Spinal cord (tissue), 10 donors: ENCODE data around the gene GALNT9. TPM values are rescaled to one million over a fixed set of nuclear protein-coding genes. Genes with fewer than 3 reads are reported as not detected.
"Not testable (repeated sequence)": the region's sequence is repeated elsewhere in the genome, so short reads cannot be mapped to it uniquely, and the experiment has no call there.

Experiments
- DNase-seq, 6 donors: peaks; one replicate each; pipeline versions ENCODE4 v3.0.0 to v3.0.0-alpha.2; 2013 to 2015; ENCODE audit warnings: low spot score in 6 of 6, low read depth in 4 of 6
- H3K27ac ChIP-seq: one replicate; pipeline ENCODE4 v1.5.1; 2013; ENCODE audit warnings: low read depth, low read length, control low read depth
- H3K27me3 ChIP-seq: one replicate; pipeline ENCODE4 v1.6.1; 2013; ENCODE audit warnings: low read length; ENCODE audit not compliant: control insufficient read depth, insufficient read depth
- H3K36me3 ChIP-seq: one replicate; pipeline ENCODE4 v1.6.1; 2013; ENCODE audit warnings: low read length; ENCODE audit not compliant: control insufficient read depth, insufficient read depth
- H3K4me1 ChIP-seq: one replicate; pipeline ENCODE4 v1.6.1; 2013; ENCODE audit warnings: low read length; ENCODE audit not compliant: control insufficient read depth, insufficient read depth
- H3K4me3 ChIP-seq: one replicate; pipeline ENCODE4 v1.5.1; 2013; ENCODE audit warnings: low read depth, low read length, control low read depth
- H3K9me3 ChIP-seq: one replicate; pipeline ENCODE4 v1.6.1; 2013; ENCODE audit warnings: low read length; ENCODE audit not compliant: control insufficient read depth, insufficient read depth
- WGBS: methylation state at CpG from one replicate; pipeline ENCODE4 v1.1.5; 2013; ENCODE audit warnings: missing lambda C conversion rate; ENCODE audit not compliant: insufficient coverage; 5-methylcytosine and 5-hydroxymethylcytosine counted together
- polyA plus RNA-seq, 2 donors: library from polyadenylated mRNA; unstranded; fragments of 120-200 nt; gene quantifications; one replicate each; pipeline ENCODE4 v1.2.1, GENCODE V29; 2013; ENCODE audit not compliant: insufficient read length in 2 of 2
- total RNA-seq, 2 donors: library from RNA; depleted of rRNA in 1 of 2; stranded (reverse); fragments of 120-200 nt in 1 of 2; fragments of >200 nt in 1 of 2; gene quantifications; one replicate each; pipeline versions ENCODE4 v1.2.3 to v1.2.4, GENCODE V29; 2013 to 2014
- donor health status: healthy.

GALNT9 gene
- total and polyA plus RNA-seq, 4 donors: 9.5 to 36.0 (median 27.1) TPM

DNA sequence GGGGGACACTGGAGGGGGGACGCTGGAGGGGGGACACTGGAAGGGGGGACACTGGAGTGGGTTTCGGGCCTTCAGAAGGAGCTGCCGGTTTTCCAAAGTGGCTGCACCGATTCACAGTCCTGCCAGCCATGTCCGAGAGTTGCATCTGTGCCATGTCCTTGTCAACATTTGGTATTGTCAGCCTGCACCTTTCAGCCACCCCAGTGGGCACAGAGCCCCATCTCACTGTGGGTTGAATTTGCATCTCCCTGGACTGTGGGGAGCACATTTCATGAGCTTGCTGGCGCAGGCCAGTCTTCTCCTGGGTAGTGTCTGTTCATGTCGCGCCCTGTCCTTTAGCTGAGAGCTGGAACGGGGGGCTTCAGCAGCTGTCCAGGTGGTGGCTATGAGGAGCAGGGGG lies 72.7 kb downstream of the GALNT9 start:
- DNase-seq: no peak

DNA sequence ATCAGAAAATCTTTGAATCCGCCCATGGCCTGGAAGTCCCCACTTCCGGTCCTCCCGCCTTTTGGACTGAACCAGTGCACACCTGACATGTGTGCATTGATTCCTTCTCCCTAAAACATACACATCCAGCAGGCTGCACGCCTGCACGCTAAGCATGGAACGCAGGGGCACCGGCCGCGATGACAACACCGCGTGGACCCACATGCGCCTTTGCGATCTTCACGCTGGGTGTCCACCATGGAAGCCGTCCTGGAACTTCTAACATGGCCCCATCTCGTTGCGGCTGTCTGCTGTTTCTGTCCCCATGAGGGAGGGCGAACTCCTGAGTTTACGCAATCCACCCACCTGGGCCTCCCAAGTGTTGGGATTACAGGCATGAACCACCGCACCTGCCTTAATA lies 73.7 kb downstream of the GALNT9 start:
- Histone ChIP-seq H3K36me3 (peaks cover 46% of the 10 kb centered on the region), H3K9me3 (no peaks in the 10 kb centered on the region), H3K4me1 (peaks cover 5% of the 10 kb centered on the region), H3K27me3 (no peaks in the 10 kb centered on the region), H3K27ac (no peak overlapping the region), H3K4me3 (no peak overlapping the region)
- DNase-seq: no peak
- 86% methylated on average over 18 of the region's 20 CpGs for WGBS

More for the DNA sequence above, 72.7 kb downstream of the GALNT9 start:
- Histone ChIP-seq H3K36me3 (peaks cover 52% of the 10 kb centered on the region), H3K9me3 (no peaks in the 10 kb centered on the region), H3K27ac (no peak overlapping the region), H3K27me3 (no peaks in the 10 kb centered on the region), H3K4me3 (no peak overlapping the region), H3K4me1 (peaks cover 5% of the 10 kb centered on the region)
- 80% methylated on average over 9 of the region's 9 CpGs for WGBS

DNA sequence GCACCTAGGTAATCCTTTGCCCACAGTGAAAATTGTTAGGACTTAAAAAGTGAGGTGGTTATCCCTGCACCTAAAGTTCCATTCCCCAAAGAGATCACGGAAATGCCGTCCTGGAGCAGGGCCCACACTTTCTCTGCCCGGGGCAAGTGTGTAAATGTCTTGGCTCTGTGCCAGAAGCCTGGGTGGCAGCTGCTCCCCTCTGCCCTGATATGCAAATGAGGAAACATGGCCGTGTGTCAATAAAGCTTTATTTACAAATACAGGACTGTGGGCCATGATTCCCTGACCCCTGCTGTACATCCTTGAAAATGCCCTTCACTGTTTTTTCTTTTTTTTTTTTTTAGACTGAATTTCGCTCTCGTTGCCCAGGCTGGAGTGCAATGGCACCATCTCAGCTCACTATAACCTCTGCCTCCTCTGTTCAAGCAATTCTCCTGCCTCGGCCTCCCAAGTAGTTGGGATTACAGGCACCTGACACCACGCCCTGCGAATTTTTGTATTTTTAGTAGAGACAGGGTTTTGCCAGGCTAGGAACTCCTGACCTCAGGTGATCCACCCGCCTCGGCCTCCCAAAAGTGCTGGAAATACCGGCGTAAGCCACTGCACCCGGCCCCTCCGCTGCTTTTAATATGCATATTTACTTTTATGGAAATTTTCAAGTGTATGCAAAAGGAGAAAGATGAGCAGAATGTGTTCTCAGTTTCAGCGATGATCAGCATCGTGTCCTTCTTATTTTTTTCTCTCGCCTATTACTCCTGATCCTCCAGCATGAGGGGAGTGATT lies 75.5 kb downstream of the GALNT9 start:
- DNase-seq: no peak
- H3K9me3 ChIP-seq: no peaks in the 10 kb centered on the region
- peaks cover 11% of the 10 kb centered on the region for H3K4me1 ChIP-seq
- no peak overlapping the region for H3K27ac ChIP-seq
- H3K27me3 ChIP-seq: no peaks in the 10 kb centered on the region
- H3K4me3 ChIP-seq: no peak overlapping the region
- WGBS: 72% methylated on average over 7 of the region's 18 CpGs
- H3K36me3 ChIP-seq: peaks cover 37% of the 10 kb centered on the region

DNA sequence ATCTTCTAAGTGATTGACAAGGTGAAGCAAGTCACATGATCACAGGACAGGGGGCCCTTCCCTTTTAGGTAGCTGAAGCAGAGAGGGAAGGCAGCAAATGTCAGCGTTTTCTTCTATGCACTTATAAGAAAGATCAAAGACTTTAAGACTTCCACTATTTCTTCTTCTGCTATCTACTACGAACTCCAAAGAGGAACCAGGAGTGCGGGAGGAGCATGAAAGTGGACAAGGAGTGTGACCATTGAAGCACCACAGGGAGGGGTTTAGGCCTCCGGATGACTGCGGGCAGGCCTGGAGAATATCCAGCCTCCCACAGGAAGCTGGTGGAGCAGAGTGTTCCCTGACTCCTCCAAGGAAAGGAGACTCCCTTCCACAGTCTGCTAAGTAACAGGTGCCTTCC lies 76.4 kb downstream of the GALNT9 start:
- H3K9me3 ChIP-seq, H3K27ac ChIP-seq, H3K27me3 ChIP-seq, H3K4me3 ChIP-seq, H3K4me1 ChIP-seq, DNase-seq: not testable (repeated sequence)
- peaks cover 29% of the 10 kb centered on the region for H3K36me3 ChIP-seq
- no CpG with 5 or more reads among the region's 5 CpGs for WGBS

DNA sequence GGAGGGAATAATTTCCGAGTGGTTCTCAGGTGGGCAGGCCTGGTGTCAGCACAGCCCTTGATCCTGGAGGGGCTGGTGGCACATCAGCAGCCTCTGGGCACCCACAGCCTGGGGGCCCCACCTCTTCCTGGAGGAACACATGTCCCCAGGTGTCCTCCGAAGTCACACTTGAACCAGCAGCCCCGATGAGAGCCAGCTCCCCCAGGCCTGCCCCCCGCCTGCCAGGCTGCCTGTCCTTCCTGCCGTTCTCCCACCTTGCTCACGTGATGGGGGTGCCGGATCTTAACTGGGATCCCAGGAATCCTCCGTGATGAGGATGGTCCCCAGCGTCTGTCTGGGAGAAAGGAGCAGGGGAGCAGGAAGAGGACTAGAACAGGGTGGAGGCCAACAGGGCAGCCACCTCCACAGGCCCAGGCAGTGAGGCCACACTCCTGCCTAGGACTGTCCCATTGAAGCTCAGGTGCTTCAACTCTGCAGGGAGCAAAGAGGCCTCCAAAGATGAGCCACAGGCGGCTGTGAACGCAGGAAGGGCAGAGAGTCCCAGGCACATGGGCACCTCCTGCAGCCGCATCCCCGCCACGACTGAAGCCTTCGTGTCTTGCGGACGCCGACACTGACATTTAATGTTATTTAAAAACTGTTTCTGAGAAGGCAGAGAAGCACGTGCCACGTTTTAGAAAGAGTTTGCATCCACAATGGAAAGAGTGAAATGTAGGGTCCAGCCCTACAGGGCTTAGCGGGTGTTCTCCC lies 77.5 kb downstream of the GALNT9 start:
- H3K27ac ChIP-seq: no peak overlapping the region
- no peaks in the 10 kb centered on the region for H3K27me3 ChIP-seq
- H3K4me3 ChIP-seq: no peak overlapping the region
- H3K36me3 ChIP-seq: peaks cover 27% of the 10 kb centered on the region
- 87% methylated on average over 21 of the region's 21 CpGs for WGBS
- no peak for DNase-seq
- no peaks in the 10 kb centered on the region for H3K9me3 ChIP-seq
- H3K4me1 ChIP-seq: peaks cover 6% of the 10 kb centered on the region

DNA sequence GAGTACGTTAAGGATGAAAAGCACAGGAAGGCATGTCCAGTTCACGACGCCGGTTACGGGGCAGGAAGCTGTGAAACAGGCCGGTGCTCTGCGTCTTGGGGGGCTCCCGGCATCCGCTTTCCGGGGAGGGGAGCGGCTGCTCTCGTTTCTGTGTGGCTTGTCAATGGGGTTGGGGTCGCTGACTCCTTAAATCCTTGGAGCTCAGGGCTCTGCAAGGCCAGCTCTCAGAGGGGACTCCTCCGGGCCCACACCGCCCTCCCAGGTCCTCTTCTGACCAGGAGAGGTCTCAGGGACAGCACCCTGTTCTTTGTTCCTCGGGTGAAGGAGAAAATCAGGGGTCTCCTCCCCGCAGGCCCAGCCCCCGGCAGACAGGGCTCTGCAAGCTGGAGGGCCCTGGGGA lies 78.1 kb downstream of the GALNT9 start:
- H3K27me3 ChIP-seq: no peaks in the 10 kb centered on the region
- no peak for DNase-seq
- peaks cover 6% of the 10 kb centered on the region for H3K4me1 ChIP-seq
- no peak overlapping the region for H3K4me3 ChIP-seq
- no peaks in the 10 kb centered on the region for H3K9me3 ChIP-seq
- no peak overlapping the region for H3K27ac ChIP-seq
- WGBS: 80% methylated on average over 18 of the region's 18 CpGs
- peaks cover 24% of the 10 kb centered on the region for H3K36me3 ChIP-seq

DNA sequence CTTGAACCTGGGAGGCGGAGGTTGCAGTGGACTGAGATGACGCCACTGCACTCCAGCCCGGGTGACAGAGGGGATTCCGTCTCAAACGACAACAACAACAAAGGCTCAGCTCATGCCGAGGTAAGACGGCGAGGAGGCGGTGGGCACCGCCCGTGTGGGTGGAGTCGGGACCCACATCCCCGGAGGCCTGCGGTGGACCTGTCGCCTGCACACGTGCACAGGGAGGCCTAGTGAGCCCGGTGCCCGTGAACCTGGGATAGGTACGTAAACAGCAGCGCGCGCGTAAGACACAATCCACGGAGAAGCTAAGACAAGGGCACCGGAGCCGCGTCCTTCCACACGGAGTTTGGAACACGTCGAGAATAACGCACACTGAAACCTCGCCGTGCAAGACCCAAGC lies 78.7 kb downstream of the GALNT9 start:
- Histone ChIP-seq H3K4me1 (peaks cover 6% of the 10 kb centered on the region), H3K36me3 (peaks cover 23% of the 10 kb centered on the region), H3K27ac (no peak overlapping the region), H3K4me3 (no peak overlapping the region), H3K27me3 (no peaks in the 10 kb centered on the region), H3K9me3 (no peaks in the 10 kb centered on the region)
- DNase-seq: no peak
- 92% methylated on average over 33 of the region's 33 CpGs for WGBS

DNA sequence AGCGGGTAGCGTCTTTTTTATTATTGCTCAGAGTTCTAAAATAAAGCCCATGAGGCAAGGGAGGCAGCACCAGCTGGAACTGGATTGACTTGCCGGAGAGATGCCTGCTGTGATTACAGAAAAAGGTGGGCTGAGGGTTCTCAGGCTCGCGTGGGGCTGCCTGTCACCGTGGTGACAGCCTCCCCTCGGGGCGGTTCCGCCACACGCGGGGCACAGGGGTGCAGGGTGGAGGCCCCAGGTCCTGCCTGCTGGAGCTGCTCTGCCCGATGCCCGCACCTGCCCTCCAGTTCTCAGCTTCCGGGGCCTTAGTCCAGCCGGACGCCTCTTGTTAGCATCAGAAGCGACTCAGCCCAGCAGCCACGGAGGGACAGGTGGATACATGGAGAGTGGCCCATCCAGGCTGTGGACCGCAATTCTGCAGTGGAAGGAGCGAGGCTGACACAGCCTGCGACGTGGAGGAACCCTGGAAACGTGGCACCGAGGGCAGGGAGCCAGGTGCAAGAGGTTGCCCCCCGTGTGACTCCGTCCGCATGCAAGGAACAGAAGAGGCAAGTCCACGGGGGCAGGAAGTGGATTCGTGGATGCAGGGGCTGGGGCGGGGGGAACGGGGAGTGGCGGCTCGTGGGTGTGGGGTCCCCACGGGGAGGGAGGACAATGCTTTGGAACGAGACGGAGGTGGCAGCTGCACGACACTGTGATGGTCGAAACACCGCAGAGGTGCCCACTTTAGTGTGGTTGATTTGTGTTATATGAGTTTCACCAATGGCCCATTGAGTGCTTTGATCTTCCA lies 79.5 kb downstream of the GALNT9 start:
- no peak overlapping the region for H3K27ac ChIP-seq
- DNase-seq: peak in 1 of 6 donors; percentile 58
- H3K27me3 ChIP-seq: no peaks in the 10 kb centered on the region
- H3K36me3 ChIP-seq: peaks cover 26% of the 10 kb centered on the region
- whole genome bisulfite sequencing: 79% methylated on average over 36 of the region's 39 CpGs
- H3K4me3 ChIP-seq: no peak overlapping the region
- H3K9me3 ChIP-seq: no peaks in the 10 kb centered on the region
- H3K4me1 ChIP-seq: peaks cover 6% of the 10 kb centered on the region

DNA sequence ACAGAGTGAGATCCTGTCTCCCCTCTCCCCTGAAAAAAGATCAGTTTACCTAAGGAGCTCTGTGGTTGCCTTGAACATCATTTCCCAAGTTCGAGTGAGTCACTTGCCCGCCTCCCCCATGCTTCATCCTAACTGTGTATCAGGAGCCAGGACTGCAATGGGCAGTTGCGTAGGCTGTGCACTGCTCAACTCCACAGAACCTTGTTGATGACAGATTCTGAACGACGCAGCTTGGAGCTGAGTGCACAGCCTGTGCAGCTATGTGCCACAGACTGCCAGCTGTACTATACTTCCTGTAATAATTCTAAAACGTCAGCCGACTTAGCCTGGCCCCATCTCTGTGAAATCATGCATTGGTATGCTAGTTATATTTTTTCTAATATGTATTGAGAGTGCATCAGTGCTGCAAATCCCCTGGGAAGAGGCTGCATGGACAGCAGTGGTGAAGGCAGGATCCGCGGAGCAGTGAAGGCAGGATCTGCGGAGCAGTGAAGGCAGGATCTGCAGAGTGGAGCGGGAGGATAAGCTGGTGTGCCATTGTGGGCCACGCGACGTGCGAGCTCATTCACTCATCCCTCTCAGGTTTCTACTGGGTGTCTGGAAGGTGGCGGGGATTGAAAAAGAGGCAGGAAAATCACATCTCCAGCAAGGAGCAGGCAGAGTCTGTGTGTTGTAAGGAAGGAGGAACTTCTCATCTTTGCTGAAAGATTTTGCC lies 80.8 kb downstream of the GALNT9 start:
- DNase-seq: peak in 1 of 6 donors; percentile 61
- WGBS: 72% methylated on average over 8 of the region's 16 CpGs

More for the DNA sequence above, 80.8 kb downstream of the GALNT9 start:
- H3K27ac ChIP-seq: no peak overlapping the region
- peaks cover 28% of the 10 kb centered on the region for H3K36me3 ChIP-seq
- H3K4me1 ChIP-seq: peaks cover 6% of the 10 kb centered on the region
- H3K4me3 ChIP-seq: no peak overlapping the region
- no peaks in the 10 kb centered on the region for H3K27me3 ChIP-seq
- H3K9me3 ChIP-seq: no peaks in the 10 kb centered on the region
